Endothelial cell of umbilical vein (primary cell): Measurements from ENCODE around the gene PNPLA3. TPM values are rescaled to one million over a fixed set of nuclear protein-coding genes. Genes with fewer than 3 reads are reported as not detected.

Experiments
- BruUV-seq: library from RNA; stranded (reverse); fragments of 400-500 nt; replicated peaks from 2 replicates; lab custom pipeline; 2021; lab: Mats Ljungman, UMichigan
- CTCF ChIA-PET: fragments of 300-600, 350-600 bp; sonication (Branson Sonifier 250); formaldehyde crosslinking; loops from one replicate; lab custom pipeline; 2021; ENCODE audit warnings: antibody characterized with exemption, inconsistent platforms; lab: Charles Lee
- POLR2A ChIA-PET: fragments of 300-600, 350-600 bp; sonication (Branson Sonifier 250); formaldehyde crosslinking; loops from one replicate; lab custom pipeline; 2021; ENCODE audit warnings: antibody characterized with exemption, inconsistent platforms; lab: Charles Lee
- DNase-seq: peaks from one replicate; pipeline ENCODE4 v3.0.0-alpha.2; 2011; ENCODE audit warnings: low read depth, low spot score
- FAIRE-seq: peaks from 2 replicates; lab custom pipeline; 2011; peaks lifted over from hg19 to GRCh38; lab: Jason Lieb, UNC
- H2AFZ ChIP-seq: 2 replicates; pipeline ENCODE4 v1.6.0; 2012; ENCODE audit warnings: low read depth, low read length, control low read depth, inconsistent platforms
- H3K27ac ChIP-seq: 2 replicates; pipeline ENCODE4 v1.5.1; 2011; ENCODE audit warnings: low read depth, mild to moderate bottlenecking, control low read depth, low read length, moderate library complexity; ENCODE audit not compliant: insufficient read depth
- H3K27me3 ChIP-seq, 2 experiments: 2 replicates each; pipeline versions ENCODE4 v1.6.0 to v1.6.1; 2011; ENCODE audit warnings: low read length in 2 of 2, mixed read lengths in 1 of 2; ENCODE audit not compliant: control insufficient read depth in 2 of 2, insufficient read depth in 2 of 2
- H3K36me3 ChIP-seq, 2 experiments: 2 replicates in 1 of 2; 3 replicates in 1 of 2; pipeline ENCODE4 v1.5.1; 2011; ENCODE audit warnings: low read length in 2 of 2, mild to moderate bottlenecking in 1 of 2, moderate library complexity in 1 of 2; ENCODE audit not compliant: control insufficient read depth in 2 of 2, insufficient read depth in 2 of 2; ENCODE audit errors: extremely low read depth in 1 of 2
- H3K4me1 ChIP-seq: 3 replicates; pipeline ENCODE4 v1.5.1; 2011; ENCODE audit warnings: mild to moderate bottlenecking, low read length; ENCODE audit not compliant: control insufficient read depth, insufficient read depth; ENCODE audit errors: extremely low read depth
- H3K4me2 ChIP-seq: 2 replicates; pipeline ENCODE4 v1.6.1; 2011; ENCODE audit warnings: low read length, control low read depth, mixed read lengths; ENCODE audit not compliant: insufficient read depth
- H3K4me3 ChIP-seq, 3 experiments: fragments of 200-600 bp in 1 of 3; sonication (generic), shearing (Covaris generic) in 1 of 3; replicated peaks in 1 of 3; 2 replicates each; pipeline ENCODE4 v1.5.1; 2011 to 2016; ENCODE audit warnings: control low read depth in 3 of 3, low read length in 3 of 3, mild to moderate bottlenecking in 2 of 3, inconsistent platforms in 1 of 3, low read depth in 1 of 3, moderate library complexity in 1 of 3; ENCODE audit not compliant: insufficient read depth in 1 of 3
- H3K79me2 ChIP-seq: 2 replicates; pipeline ENCODE4 v1.6.0; 2012; ENCODE audit warnings: low read length, inconsistent platforms; ENCODE audit not compliant: control insufficient read depth, insufficient read depth
- H3K9ac ChIP-seq: replicated peaks from 2 replicates; pipeline ENCODE3; 2011; ENCODE audit warnings: low read length, control low read depth; ENCODE audit not compliant: insufficient read depth; ENCODE audit errors: extremely low read depth
- H3K9me1 ChIP-seq: replicated peaks from 3 replicates; pipeline ENCODE4 v1.6.0; 2011; ENCODE audit warnings: mild to moderate bottlenecking, low read length; ENCODE audit not compliant: control insufficient read depth, insufficient read depth; ENCODE audit errors: extremely low read depth
- H3K9me3 ChIP-seq: replicated peaks from 2 replicates; pipeline ENCODE4 v1.5.1; 2012; ENCODE audit warnings: low read length, inconsistent platforms; ENCODE audit not compliant: control insufficient read depth, insufficient read depth
- H4K20me1 ChIP-seq: replicated peaks from 2 replicates; pipeline ENCODE3; 2011; ENCODE audit warnings: mild to moderate bottlenecking, low read length; ENCODE audit not compliant: control insufficient read depth, insufficient read depth; ENCODE audit errors: extremely low read depth
- CTCF ChIP-seq, 2 donors: IDR thresholded peaks; 1 replicate in 1 of 2; 2 replicates in 1 of 2; pipeline ENCODE4 v1.5.1; 2011; ENCODE audit warnings: low read length in 2 of 2, mild to moderate bottlenecking in 2 of 2, moderate library complexity in 2 of 2, control low read depth in 1 of 2, inconsistent platforms in 1 of 2, low read depth in 1 of 2; ENCODE audit not compliant: insufficient read depth in 1 of 2; ENCODE audit errors: extremely low read depth in 1 of 2
- EZH2 ChIP-seq: IDR thresholded peaks from 2 replicates; pipeline ENCODE4 v1.6.1; 2012; ENCODE audit warnings: borderline replicate concordance, low read depth, mild to moderate bottlenecking, moderate library complexity, low read length, inconsistent platforms; ENCODE audit not compliant: severe bottlenecking
- FOS ChIP-seq: IDR thresholded peaks from 2 replicates; pipeline ENCODE4 v1.6.1; 2011; ENCODE audit warnings: mild to moderate bottlenecking, low read length, moderate library complexity, borderline replicate concordance; ENCODE audit not compliant: insufficient read depth
- GATA2 ChIP-seq: IDR thresholded peaks from 2 replicates; pipeline ENCODE4 v1.7.0; 2011; ENCODE audit warnings: low read depth, mild to moderate bottlenecking, moderate library complexity, mixed read lengths, low read length; ENCODE audit not compliant: insufficient read length, insufficient read depth
- JUN ChIP-seq: IDR thresholded peaks from 2 replicates; pipeline ENCODE4 v1.6.1; 2011; ENCODE audit warnings: borderline replicate concordance, low read depth; ENCODE audit not compliant: insufficient read length, insufficient read depth
- MYC ChIP-seq: IDR thresholded peaks from one replicate; pipeline ENCODE4 v1.6.1; 2011; ENCODE audit warnings: mild to moderate bottlenecking, low read depth, low read length
- POLR2A ChIP-seq: IDR thresholded peaks from 2 replicates; pipeline ENCODE4 v1.6.1; 2012; ENCODE audit warnings: low read depth, mild to moderate bottlenecking, control low read depth, low read length
- POLR2AphosphoS5 ChIP-seq: IDR thresholded peaks from 2 replicates; pipeline ENCODE4 v1.6.1; 2012; ENCODE audit warnings: low read depth, mild to moderate bottlenecking, control low read depth, low read length, moderate library complexity; ENCODE audit not compliant: insufficient read depth
- dilution Hi-C: fragments of 300-500 bp; cut with MboI; formaldehyde crosslinking; loops from one replicate; pipeline ENCODE4 v1.15.0; 2019; ENCODE audit warnings: low sequenced_read_pairs; ENCODE audit not compliant: extremely low pct_ligation_motif_present
- intact Hi-C: fragments of 100-400 bp; cut with micrococcal nuclease; formaldehyde crosslinking; loops from one replicate; pipeline ENCODE4 v1.10.0; 2022
- polyA plus RNA-seq, 4 experiments: library from polyadenylated mRNA; depleted of rRNA in 3 of 4; stranded (reverse) in 3 of 4; unstranded in 1 of 4; fragments of >200 nt; gene quantifications; 2 replicates each; pipeline versions ENCODE4 v1.2.1 to v1.2.3, GENCODE V29; 2011 to 2012; ENCODE audit warnings: missing spikeins in 1 of 4
- total RNA-seq: library from RNA; stranded (reverse); gene quantifications from 2 replicates; pipeline ENCODE4 v1.2.3, GENCODE V29; 2021
- TF ChIP-seq, protein P1 (sequence below): IDR thresholded peaks from 2 replicates; pipeline ENCODE4 v1.6.1; 2011; ENCODE audit not compliant: insufficient read depth, insufficient read length

Gene PNPLA3
- total and polyA plus RNA-seq, 2 donors (not counting 3 experiments of a cell fraction or from before 2014, with no cell fraction given), result 5.3 to 12.3 TPM

DNA sequence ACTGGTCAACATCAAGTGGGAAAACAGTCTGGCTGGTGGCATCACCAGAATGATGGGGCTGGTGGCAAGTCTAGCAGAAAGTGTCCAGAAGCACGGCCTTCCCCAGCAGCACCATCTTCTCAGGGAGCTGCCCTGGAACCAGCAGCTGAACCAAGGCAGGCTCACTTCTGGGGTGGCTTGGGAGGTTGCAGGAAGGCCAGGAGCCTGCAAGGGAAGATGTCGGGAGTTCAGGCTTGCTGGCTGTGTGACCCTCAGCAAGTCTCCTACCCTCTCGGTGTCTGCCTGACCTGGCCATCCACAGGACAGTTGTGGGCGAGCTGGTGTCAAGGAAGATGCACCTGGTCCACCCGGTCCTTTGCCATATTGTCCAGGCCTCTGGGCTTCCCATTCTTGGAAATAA, 29.5 kb upstream of the PNPLA3 start:
- no peak overlapping the region for H3K4me2 ChIP-seq
- no peak overlapping the region for H2AFZ ChIP-seq
- H3K4me1 ChIP-seq, result no peaks in the 10 kb centered on the region
- TF ChIP-seq GATA2 (no peak), MYC (no peak), EZH2 (no peak), FOS (no peak), POLR2AphosphoS5 (no peak), JUN (no peak), POLR2A (no peak), CTCF (IDR thresholded peaks at IDR 0.05; ENCODE audit: extremely low read depth in 1 of 2, insufficient read depth in 1 of 2, low read depth in 1 of 2, low read length in 2 of 2) (no peak)
- TF ChIP-seq, protein P1, sequence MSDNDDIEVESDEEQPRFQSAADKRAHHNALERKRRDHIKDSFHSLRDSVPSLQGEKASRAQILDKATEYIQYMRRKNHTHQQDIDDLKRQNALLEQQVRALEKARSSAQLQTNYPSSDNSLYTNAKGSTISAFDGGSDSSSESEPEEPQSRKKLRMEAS, result no peak
- intact Hi-C loops (no loop called here), dilution Hi-C loops (no loop called here)
- no peak overlapping the region for H3K4me3 ChIP-seq
- H3K79me2 ChIP-seq, result no peaks in the 10 kb centered on the region
- no peaks in the 10 kb centered on the region for H3K36me3 ChIP-seq
- BruUV-seq, result no TSS peak
- peaks cover 16 to 31% of the 10 kb centered on the region in 2 experiments for H3K27me3 ChIP-seq
- H3K9me3 ChIP-seq, result no peaks in the 10 kb centered on the region
- no peaks in the 10 kb centered on the region for H3K9me1 ChIP-seq
- ChIA-PET POLR2A (no interaction called here), CTCF (interaction anchor here (1.4 to 2.1 kb wide), 3 partner anchors 9 to 17 kb away, joined by 3 to 11 read pairs (median 8); no protein-coding TSS in a partner anchor)
- FAIRE-seq, result no peak
- no peaks in the 10 kb centered on the region for H4K20me1 ChIP-seq
- H3K9ac ChIP-seq, result no peak overlapping the region
- no peak for DNase-seq
- H3K27ac ChIP-seq, result no peak overlapping the region
